ENCODE results near the gene RNU7-1.

GRCh38 chr12:6952863-6953441 lies 9.3 kb downstream of the RNU7-1 start:
- TF ChIP-seq CTCF (IDR thresholded peaks at IDR 0.05): no peak
- no peak for TF ChIP-seq POLR2A (IDR thresholded peaks at IDR 0.05)
- TF ChIP-seq POLR2AphosphoS5 (IDR thresholded peaks at IDR 0.05): no peak

Measured in transverse colon (tissue), 4 donors.